ENCODE measurements around the gene MAP2K6.

- no peak for TF ChIP-seq CTCF (IDR thresholded peaks at IDR 0.05)
- peak in 1 of 4 donors; percentile 40 for TF ChIP-seq POLR2AphosphoS5 (IDR thresholded peaks at IDR 0.05)
- TF ChIP-seq EP300 (IDR thresholded peaks at IDR 0.05): no peak
Measured at GRCh38 chr17:69485251-69485661, 70.8 kb downstream of the MAP2K6 start.
